NCI-H1436 treated with DMSO at 0.1 percent for 48 hours (cell line): ENCODE results near the gene OSBPL3.

ENCODE experiments used
- DNase-seq: peaks from one replicate; lab custom pipeline; 2025; lab: John Stamatoyannopoulos, UW

Gene OSBPL3

GRCh38 chr7:24894429-24895221, 85.4 kb downstream of the OSBPL3 start:
- DNase-seq = no peak

DNA sequence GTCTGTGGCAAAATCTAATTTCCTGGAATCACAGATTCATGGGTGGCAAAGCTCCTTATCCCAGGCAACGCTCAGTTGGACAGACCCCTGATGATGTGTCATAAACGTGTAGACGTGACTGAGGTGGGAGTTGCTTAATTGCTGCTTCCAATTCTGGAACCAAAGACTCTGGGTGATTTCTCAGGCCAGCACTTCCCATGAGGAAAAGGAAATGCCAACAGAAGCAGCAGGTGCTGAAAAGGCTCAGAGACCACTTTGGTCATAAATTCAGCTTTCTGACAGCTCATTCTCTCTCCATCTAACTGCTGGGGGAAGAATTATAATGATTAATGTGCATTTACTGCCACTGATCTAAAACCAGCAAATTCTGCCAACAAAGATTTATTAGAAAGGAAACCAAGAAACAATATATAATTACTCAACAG, 88.7 kb downstream of the OSBPL3 start:
- no peak for DNase-seq

DNA sequence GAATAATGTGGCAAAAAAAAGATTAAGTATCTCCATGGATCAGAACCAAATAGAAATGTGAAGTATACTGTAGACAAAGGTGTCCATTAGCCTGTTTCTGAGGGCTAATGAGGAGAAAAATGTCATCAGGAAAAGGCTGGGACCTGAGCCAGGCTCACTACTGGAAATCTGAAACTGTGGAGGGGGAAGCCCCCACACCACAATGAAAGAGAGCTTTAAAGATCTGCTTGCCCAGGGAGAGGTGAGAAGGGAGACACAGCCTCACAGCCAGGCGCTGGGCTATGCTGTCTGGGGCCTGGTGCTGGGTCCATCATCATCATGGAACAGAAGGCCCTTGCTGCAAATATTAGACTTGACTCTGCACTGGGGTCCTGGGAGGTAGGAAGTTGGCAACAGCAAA, 90.4 kb downstream of the OSBPL3 start:
- no peak for DNase-seq

GRCh38 chr7:24888653-24889052, 91.3 kb downstream of the OSBPL3 start:
- DNase-seq = no peak

- DNase-seq = no peak
Measured at GRCh38 chr7:24885716-24886115, 94.3 kb downstream of the OSBPL3 start.

- DNase-seq = no peak
Measured at GRCh38 chr7:24885305-24885704, 94.7 kb downstream of the OSBPL3 start.

- DNase-seq = no peak
Measured at GRCh38 chr7:24884401-24884800, 95.6 kb downstream of the OSBPL3 start.

- no peak for DNase-seq
Measured at GRCh38 chr7:24883622-24884013, 96.4 kb downstream of the OSBPL3 start.

DNA sequence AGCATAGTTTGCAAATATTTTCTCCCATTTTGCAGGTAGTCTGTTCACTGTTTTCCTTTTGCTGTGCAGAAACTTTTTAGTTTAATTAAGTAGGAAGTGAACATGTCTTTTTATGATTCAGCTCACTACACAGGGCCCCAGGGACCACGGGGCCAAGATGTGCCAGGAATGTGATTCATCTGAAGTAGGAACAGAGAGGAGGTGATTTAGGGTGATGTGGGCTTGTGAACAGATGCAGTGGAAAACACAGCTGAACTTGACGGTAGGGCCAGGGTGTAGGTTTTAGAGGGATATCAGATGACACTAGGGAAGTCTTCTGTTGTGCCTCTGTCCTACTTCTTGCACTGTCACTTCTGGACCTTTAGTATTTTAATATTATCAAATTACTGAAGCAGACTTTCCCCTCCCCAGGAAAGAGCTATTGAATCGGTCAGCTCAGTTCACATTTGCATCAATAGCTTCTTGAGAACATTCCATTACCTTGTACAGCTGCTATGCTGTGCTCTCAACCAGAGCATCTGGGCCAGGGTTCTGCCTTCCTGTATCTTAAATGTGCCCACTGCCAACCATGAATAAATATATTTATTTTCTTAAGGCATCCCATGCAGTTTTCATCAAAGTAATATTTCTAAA, 96.9 kb downstream of the OSBPL3 start:
- DNase-seq = no peak

DNA sequence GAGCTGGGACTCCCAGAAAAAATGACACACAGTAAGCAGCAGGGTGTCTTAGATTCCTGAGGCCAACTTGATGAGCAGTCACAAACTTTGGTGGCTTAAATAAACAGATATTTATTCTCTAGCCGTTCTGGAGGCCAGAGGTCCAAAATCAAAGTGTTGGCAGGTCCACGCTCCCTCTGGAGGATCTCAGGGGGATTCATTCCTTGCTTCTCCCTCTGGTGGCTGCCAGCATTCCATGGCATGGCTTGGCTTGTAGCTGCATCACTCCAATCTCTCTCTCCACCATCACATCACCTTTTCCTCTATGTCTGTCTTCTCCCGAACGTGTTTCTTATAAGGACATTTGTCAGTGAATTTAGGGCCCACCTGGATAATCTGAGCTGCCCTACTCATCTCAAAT, 98.4 kb downstream of the OSBPL3 start:
- DNase-seq = no peak

DNA sequence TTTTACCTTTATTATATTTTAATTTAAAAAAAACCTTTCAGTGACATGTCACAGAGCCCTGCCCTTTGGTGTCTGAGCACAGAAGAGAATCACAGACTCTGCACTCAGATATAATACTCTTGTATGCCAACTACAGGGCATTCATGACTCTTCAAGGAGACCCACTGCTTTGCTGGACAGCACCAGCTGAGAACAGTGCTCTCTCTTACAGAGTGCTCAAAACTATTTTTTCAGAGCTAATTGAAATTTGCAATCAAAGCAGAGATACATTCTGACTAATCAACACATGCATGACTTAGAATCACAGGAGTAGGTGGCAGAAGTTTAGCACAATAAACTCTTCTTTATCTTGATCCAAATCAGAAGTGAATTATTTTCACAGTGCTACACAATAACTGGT, 99.1 kb downstream of the OSBPL3 start:
- no peak for DNase-seq

DNA sequence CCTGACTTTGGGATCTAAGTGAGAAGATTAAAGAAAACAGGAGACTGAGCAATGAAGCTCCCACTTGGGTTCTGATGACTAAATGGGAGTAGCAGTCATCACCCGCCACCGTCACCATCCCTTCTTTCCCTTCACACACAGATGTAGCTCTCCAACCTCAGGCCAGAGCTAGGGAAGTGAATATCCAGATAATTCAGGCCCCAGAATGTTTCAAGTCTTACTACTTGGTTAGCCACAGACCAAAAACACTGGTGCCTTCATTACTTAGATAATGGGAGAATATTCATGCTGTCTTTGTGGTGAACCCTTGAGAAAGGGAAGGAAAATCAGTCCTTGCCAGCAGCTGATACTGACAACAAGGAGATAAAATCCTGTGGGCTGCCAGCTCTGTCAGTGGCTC, 100.7 kb downstream of the OSBPL3 start:
- DNase-seq = no peak

DNA sequence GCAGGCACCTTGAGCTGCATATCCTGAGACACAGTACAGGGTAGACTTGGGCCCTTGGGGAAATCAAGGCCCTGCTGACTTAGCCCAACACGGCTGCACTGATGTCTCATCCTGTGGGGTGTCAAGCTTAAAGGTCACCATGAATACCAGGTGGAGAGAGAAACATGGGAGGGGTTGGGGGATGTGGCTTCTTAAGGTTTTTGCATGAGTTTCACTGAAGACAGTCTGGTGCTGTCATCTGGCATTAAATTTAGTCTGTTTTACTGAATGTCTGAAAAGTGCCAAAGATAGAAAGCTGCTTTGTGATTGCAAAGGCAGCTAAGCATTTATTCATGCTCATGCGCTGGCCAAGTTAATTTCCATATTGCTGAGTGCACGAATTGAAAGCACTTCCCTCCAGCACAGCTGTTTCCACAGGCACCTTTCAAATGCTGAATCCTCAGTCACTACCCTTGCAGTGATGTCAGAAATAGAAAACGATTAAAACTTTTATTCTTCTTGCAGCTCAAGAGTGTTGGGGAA, 102.1 kb downstream of the OSBPL3 start:
- DNase-seq = no peak

DNA sequence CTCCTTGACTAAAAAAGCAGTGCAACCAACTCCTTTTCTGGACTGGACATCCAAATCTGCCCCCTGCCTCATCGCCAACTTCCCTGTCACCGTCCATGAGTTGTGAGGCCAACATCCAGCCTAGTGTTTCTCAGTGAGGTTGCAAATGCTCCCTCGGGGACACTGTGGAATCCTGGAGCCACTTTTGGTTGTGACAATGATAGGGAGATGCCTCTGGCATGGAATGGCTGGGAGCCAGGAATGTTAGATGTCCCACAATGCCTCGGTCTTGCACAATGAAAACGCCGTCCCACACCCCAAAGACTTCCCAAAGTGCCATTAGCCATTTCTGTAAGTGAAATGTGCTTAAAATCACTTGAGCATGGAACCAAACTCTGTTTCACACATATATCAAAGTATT, 105.2 kb downstream of the OSBPL3 start:
- no peak for DNase-seq

- no peak for DNase-seq
Measured at GRCh38 chr7:24873944-24874343, 106.0 kb downstream of the OSBPL3 start.

DNA sequence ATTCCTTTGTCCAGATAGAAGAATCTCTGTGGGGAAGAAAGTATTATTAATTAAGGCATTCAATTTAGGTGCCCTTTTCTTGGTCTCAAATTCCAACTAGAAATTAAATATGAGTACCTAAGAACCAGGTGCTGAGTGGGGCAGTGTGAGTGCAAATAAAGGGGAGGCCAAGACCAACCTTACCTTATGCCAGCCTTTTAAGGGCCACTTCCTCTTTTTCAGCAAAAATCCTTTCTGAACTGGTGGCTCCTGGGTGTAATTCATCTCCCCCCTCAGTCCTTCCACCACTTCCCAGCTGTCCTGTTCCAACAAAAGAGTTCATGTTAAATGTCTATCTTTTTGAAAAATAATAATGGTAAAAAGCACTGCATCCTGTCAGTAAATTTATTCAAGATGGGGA, 108.2 kb downstream of the OSBPL3 start:
- DNase-seq = no peak

DNA sequence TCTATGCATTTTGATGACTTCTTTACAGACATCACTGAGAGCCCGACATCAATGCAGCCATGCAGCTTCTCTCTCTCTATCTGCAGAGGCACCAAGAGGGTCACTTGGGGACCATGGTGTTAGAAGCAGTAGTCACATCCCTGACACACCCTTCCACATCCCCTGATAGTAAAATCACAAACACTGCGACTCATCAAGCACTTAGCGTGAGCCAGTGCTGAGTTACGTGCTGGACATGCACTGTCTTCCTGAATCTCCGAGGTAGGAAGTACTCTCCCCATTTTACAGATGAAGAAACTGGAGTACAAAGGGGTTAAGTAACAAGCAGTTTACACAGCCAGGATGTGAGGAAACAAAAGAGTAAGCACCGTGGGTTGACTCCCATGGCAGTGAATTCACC, 109.2 kb downstream of the OSBPL3 start:
- DNase-seq = no peak

GRCh38 chr7:24869572-24869971, 110.4 kb downstream of the OSBPL3 start:
- DNase-seq = no peak

GRCh38 chr7:24868741-24869140, 111.2 kb downstream of the OSBPL3 start:
- DNase-seq = no peak

DNA sequence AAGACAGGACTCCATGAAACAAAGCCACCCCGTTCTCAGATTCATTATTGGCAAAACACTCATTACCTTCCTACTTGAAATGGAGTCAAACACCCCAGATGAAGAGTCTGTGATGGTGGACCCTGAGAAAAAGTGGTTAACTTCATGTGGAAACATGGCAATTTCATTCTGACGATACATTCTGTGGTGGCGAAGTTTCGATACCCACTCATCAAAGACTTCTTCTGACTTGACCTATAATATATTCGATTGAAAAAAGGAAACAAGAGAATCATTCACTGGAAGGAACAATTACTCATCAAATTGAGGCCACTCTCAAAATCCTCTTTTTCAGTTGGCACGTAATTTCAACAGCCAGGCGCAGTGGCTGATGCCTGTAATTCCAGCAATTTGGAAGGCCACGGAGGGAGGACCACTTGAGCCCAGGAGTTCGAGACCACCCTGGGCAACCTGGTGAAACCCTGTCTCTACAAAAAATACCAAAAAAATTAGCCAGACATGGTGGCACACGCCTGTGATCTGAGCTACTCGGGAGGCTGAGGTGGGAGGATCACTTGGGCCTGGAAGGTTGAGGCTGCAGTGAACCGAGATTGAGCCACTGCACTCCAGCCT, 113.9 kb downstream of the OSBPL3 start:
- DNase-seq = no peak

DNA sequence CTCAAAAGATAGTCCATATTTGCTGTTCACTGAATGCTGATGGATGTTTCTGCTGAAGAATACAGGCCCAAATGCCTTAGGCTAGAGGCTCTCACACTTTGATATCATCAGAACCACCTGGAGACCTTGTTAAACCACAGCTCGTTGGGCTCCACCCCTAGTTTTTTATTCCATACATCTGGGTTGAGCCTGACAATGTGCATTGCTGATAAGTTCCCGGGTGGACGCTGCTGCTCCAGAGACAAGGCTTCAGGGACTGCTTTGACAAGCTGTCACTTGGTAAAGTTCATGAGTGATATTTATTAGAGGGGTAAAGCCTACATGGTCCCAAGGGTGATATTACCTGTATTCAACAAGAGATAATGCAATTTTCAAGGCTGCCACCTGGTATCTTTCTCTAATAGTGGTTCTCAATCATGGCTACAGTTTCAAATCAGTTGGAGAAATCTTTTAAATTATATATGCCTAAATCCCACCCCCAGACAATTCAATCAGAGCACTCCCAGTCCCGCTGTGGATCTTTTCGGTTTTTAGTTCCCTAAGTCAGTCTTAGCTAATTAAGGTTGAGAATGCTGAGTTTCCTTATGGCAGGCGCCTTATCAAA, 115.7 kb downstream of the OSBPL3 start:
- no peak for DNase-seq

DNA sequence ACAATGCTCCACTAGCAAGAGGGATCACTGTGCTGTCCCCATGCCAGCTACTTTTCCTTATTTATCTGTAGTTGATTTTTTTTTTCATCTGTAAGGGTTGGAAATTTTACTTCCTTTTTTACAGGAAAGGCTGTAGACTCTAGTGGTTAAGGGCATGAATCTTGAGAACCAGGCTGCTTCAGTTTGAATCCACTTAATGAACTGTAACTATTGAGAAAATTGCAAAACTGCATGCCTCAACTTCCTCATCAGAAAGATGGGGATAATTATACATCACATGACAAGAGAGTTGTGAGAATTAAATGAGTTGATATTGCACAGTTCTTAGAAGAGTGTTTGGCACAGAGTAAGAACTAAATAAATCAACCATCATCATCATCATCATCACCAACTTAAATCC, 116.4 kb downstream of the OSBPL3 start:
- DNase-seq = no peak

DNA sequence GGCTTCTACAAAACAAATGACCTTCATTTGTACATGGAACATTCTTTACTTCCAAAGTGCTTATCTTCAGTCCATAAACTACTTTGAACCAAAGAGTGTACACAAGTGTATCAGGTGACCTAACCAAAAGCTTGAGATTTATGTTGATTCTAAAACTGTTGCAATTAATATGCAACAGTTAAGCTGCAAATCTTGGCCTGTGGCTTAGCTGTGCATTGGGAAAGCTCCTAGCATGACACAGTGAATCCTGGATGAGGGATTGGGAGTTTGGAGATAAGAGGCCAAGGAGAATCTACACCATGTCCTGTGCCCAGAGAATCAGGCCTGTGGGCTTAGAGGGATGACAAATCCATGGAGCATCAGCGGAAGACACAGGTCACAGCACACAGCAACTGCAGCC, 117.5 kb downstream of the OSBPL3 start:
- no peak for DNase-seq
